ENCODE measurements around the gene GRIP1.

Gene GRIP1

DNA sequence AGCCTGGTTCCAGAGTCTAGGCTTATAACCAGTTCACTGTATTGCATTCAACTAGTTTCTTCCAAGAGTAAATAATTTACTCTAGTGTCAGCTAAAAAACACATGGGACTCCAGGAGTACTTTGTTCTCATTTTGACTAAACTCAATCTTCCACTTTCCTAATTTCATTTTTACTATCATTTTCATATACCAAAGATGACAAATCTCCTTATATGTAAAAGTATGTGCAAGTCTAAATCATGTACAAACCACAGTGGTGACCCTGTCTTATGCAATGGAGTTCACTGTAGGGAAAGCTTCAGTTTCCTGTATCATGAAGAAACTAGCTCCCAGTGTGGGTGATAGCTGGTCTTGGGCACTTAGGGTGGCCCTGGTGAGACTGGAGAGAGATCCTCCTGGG lies 225.0 kb downstream of the GRIP1 start:
- TF ChIP-seq, protein P1, sequence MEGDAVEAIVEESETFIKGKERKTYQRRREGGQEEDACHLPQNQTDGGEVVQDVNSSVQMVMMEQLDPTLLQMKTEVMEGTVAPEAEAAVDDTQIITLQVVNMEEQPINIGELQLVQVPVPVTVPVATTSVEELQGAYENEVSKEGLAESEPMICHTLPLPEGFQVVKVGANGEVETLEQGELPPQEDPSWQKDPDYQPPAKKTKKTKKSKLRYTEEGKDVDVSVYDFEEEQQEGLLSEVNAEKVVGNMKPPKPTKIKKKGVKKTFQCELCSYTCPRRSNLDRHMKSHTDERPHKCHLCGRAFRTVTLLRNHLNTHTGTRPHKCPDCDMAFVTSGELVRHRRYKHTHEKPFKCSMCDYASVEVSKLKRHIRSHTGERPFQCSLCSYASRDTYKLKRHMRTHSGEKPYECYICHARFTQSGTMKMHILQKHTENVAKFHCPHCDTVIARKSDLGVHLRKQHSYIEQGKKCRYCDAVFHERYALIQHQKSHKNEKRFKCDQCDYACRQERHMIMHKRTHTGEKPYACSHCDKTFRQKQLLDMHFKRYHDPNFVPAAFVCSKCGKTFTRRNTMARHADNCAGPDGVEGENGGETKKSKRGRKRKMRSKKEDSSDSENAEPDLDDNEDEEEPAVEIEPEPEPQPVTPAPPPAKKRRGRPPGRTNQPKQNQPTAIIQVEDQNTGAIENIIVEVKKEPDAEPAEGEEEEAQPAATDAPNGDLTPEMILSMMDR (conservative IDR thresholded peaks at IDR 0.05), result no peak

DNA sequence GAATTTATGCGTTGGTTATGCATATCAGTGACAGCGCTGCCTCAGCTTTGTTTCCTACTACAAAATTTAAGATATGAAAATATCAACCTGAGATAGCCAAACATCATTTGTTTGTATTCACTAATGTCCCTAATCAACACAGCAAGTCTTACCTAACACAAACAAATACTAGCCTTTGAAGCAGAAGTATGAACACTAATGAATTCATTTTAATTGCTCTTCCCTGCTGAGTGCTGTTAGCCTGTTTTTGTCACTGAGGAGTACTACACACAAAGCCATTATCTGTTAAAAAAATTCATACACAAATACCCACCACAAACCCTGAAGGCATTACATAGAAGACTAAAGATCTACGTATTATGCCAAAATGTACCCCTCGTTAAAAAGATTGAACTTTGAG lies 225.8 kb downstream of the GRIP1 start:
- no peak overlapping the region for H3K27ac ChIP-seq
- TF ChIP-seq, protein P1 (conservative IDR thresholded peaks at IDR 0.05), result no peak

More for the DNA sequence above, 225.0 kb downstream of the GRIP1 start:
- H3K27ac ChIP-seq, result no peak overlapping the region

DNA sequence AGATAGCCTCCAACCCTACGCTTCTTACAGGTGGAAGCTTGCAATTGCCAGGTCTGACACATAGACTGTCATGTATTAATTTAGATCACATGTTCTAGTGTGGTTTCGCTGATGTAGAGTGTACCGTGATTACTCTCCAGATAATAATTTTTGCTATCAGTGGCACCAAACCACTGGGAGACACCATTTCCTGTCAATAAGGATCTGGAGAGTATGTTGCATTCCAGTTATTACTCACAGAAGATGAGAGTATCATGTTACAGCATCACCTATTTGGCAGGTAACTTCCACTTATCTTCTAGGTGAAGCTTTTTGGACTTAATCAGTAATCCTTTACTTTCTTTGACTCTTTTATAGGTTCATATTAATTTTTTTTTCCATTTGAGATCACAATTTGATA lies 229.3 kb downstream of the GRIP1 start:
- TF ChIP-seq, protein P1 (conservative IDR thresholded peaks at IDR 0.05), result no peak
- peak overlapping the region; percentile 58 for H3K27ac ChIP-seq

DNA sequence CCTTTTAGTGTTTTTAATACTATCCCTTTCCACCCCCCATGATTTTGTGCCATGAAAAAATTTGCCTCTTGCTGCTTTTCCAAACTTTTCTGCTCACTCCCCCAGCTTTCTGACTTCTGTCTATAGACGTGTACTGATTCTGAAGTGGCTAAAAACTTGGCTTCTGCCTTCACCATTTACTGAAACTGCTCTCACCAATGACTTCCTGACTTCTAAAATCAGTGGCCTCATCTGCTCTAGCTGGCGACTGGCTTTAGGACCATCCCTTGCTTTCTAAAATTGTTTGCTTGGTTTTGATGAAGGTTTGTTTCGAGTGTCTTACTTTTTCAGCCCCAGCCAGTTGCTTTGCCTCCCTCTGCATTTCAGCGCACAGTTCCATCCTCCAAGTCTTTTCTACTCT lies 231.2 kb downstream of the GRIP1 start:
- TF ChIP-seq, protein P1 (conservative IDR thresholded peaks at IDR 0.05), result no peak

GRCh38 chr12:66446276-66446675 lies 232.6 kb downstream of the GRIP1 start:
- H3K27ac ChIP-seq, result no peak overlapping the region
- TF ChIP-seq, protein P1 (conservative IDR thresholded peaks at IDR 0.05), result no peak

More for the DNA sequence above, 231.2 kb downstream of the GRIP1 start:
- no peak overlapping the region for H3K27ac ChIP-seq

DNA sequence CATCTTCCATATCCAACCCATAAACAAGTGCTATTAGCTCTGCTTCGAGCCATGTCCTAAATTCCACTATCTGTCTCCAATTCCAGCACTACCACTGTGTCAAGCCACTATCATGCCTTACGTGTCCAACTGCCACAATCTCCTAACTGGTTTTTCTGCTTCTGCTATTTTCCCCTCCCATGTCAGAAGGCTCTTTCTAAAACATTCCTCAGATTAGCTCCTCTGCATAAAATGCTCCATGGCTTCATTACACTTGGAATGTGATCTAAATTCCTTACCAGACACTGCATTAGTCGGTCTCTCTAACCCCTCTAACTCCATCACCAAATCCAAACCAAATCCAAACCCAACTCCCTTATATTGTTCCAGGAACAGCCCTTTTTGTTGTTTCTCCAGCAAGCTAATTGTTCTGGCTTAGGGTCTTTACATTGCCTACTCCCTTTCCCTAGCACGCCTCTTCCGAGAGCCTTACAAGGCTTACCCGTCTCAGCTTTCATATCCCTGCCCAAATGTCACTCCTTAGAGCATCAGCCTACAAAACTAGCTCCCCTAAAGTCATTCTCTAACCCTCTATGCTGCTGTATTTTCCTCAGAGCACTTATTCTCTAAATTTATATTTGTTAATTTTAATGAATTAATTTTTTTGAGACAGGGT lies 236.8 kb downstream of the GRIP1 start:
- no peak overlapping the region for H3K27ac ChIP-seq
- TF ChIP-seq, protein P1 (conservative IDR thresholded peaks at IDR 0.05), result no peak

DNA sequence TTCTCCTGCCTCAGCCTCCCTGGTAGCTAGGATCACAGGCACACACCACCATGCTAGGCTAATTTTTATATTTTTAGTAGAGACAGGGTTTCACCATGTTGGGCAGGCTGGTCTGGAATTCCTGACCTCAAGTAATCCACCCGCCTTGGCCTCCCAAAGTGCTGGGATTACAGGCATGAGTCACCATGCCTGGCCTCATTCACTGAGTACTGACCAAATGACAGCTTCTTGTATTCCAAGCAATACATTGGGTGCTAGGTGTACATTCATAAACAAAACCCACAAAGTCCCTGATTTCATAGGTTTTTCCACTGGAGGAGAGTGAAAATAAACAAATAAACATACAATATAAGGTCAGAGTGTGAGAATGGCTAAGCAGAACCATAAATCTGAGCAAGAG lies 240.3 kb downstream of the GRIP1 start:
- no peak overlapping the region for H3K27ac ChIP-seq
- TF ChIP-seq, protein P1 (conservative IDR thresholded peaks at IDR 0.05), result no peak

All from VCaP (cell line).